Endothelial cell of hepatic sinusoid (primary cell): ENCODE measurements around the gene PDPK1.

ENCODE experiments used
- in situ Hi-C: cut with HindIII; loops from 2 replicates; pipeline ENCODE4 v1.10.0; 2017; ENCODE audit warnings: low sequenced_read_pairs

The PDPK1 gene

GRCh38 chr16:2505695-2506094 lies 32.1 kb upstream of the PDPK1 start:
- in situ Hi-C loops = loop anchor here (10.0 kb wide), 4 partner anchors 81 to 471 kb away; partner anchors contain the start of gene CCNF

- in situ Hi-C loops = loop anchor here (10.0 kb wide), 4 partner anchors 82 to 472 kb away; partner anchors contain the start of gene CCNF
Observed at GRCh38 chr16:2507052-2507659, 30.7 kb upstream of the PDPK1 start.

GRCh38 chr16:2507665-2508064 lies 30.2 kb upstream of the PDPK1 start:
- in situ Hi-C loops = loop anchor here (10.0 kb wide), 4 partner anchors 83 to 473 kb away; partner anchors contain the start of gene CCNF

GRCh38 chr16:2508722-2509400 lies 29.0 kb upstream of the PDPK1 start:
- in situ Hi-C loops = loop anchor here (10.0 kb wide), 4 partner anchors 84 to 474 kb away; partner anchors contain the start of gene CCNF

DNA sequence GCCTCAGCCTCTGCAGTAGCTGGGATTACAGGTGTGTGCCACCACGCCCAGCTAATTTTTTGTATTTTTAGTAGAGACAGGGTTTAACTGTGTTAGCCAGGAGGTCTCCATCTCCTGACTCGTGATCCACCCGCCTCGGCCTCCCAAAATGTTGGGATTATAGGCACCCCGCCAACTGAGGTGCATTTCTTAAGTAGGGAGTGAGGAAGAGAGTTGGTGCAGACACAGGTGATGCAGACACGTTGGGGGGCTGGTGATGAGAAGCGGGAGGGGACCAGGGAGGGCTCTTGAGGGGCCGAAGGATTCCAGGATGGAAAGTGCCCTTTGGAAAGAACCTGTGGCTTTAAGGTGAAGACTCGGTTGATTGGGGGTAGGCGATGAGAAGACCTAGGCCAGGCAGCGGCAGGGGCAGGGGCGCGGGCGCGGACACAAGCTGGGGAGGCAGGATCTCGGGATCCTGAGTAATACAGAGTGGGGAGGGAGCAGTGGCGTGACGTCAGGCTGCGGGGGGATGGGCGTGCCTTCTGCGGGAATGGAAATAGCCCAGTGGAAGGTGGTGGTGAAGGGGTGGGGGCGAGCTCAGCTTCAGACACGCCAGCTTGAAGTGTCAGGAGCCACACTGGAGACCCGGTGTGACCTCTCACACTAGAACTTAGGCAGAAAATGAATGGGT lies 26.6 kb upstream of the PDPK1 start:
- in situ Hi-C loops = no loop called here

DNA sequence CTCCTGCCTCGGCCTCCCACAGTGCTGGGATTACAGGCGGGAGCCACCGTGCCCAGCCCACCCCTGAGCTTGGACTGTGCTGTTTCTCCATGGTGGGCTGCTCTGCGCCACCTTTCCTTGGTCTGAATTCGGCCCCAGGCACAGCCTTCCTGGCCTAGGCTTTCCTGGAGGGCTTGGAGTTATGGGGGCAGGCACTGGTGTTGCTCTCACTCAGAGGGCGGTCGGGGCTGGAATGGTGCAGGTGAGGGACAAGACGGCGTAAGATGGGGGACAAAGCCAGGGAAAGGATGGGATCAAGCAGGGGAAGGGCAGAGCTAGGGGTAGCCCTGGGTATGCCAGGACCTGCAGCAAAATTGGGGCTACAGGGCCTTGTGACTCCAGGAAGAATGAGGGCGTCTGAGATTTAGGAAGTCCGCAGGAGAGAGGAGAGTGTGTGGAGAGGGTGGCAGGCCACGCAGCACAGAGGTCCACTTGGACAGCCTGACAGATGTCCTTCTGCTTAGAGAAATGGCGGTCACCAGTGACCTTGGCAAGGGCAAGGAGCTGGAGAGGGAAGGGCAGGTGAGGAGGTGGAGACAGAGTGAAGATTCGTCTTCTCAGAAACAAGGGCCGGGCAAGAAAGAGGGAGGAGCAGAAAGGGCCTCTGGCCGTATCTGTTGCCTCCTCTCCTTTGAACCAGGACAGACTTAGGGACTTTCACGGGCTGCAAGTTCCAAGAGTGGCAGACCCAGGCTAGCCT lies 25.7 kb upstream of the PDPK1 start:
- in situ Hi-C loops = no loop called here

GRCh38 chr16:2512735-2513404 lies 25.0 kb upstream of the PDPK1 start:
- in situ Hi-C loops = no loop called here

DNA sequence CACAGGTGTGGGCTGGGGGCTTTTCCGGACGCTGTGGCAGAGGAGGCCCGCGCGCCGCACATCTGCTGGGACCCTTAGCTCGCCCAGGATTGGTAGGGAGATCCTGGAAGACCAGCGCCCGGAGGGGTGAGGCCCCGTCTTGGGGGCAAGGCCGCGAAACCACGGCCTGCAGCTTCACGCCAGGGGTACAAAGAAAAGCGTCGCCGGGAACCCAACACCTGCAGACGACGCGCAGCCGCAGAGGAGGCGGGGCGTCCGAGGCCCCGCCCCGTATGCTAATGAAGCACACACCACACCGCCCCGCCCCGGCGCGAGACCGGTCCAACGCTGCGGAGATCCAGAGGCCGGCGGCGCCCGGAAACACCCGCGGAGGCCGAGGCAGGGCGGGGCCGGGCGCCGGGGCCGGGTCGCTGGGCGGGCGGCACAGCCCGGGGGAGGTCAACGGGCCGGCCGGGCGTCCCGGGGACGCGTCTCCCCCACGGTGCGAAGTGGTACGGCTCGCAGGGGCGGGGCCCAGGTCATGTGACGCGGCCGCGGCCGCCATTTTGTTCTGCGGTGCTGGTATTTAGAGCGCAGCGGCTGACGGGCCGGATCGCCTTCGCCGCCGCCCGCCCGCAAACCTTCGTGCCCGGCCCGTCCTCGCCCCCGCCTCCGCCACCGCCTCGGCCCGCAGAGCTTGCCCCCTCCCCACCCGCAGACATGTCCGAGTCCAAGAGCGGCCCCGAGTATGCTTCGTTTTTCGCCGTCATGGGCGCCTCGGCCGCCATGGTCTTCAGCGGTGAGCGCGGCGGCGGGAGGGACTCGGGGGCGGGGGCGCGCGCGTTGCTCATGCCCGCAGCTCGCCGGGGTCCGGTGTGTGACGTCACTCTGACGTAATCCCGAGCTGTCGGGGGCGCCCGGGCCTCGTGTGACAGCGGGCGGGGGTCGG lies 24.2 kb upstream of the PDPK1 start, which contains the start of gene ATP6V0C:
Gene ATP6V0C (plus strand): TSS at position 548 of the 928 bp plus-strand sequence. CDS start 152 bp downstream, at position 700.
- in situ Hi-C loops = no loop called here

- in situ Hi-C loops = no loop called here
Observed at GRCh38 chr16:2514333-2515179, 23.3 kb upstream of the PDPK1 start.

- in situ Hi-C loops = no loop called here
Observed at GRCh38 chr16:2515180-2515851, 22.5 kb upstream of the PDPK1 start.

DNA sequence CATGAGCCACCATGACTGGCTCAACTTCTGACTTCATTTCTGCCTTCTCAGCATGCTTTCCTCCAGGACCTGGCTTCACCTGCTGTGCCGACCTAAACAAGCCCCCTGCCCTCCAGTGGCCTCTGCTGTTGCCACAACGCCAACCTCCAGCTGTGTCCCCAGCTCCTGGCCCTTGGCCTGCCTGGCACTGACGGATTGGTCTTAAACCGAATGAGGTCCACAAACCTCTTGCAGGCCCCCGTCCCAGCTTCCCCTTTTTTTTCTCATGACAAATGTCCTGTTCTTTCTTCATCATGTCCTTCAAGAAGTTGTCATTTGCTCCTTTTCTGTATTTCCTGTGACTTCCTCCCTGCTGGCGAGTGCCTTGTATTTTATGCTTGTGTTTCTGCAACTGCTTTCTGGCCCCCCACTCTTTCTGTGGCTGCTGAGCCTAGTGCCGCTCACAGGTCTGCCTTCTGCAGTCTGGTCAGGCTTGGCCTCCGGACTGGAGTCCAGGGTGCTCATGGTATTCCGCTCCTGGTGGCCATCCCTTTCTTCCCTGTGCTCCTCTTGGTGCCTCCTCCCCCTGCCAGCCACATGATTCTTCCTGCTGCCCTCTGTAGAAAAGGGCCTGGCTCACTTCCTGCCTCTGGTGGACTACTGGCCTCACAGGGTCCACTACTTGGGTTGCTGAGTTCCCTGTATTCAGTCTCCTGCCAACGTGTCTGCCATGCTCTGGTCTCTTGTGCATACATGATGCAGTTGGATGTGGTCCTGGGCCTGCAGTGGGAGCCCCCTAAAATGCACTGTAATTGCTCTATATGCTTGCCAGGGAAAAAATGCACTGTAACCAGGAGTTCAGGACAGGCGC lies 21.2 kb upstream of the PDPK1 start:
- in situ Hi-C loops = no loop called here

DNA sequence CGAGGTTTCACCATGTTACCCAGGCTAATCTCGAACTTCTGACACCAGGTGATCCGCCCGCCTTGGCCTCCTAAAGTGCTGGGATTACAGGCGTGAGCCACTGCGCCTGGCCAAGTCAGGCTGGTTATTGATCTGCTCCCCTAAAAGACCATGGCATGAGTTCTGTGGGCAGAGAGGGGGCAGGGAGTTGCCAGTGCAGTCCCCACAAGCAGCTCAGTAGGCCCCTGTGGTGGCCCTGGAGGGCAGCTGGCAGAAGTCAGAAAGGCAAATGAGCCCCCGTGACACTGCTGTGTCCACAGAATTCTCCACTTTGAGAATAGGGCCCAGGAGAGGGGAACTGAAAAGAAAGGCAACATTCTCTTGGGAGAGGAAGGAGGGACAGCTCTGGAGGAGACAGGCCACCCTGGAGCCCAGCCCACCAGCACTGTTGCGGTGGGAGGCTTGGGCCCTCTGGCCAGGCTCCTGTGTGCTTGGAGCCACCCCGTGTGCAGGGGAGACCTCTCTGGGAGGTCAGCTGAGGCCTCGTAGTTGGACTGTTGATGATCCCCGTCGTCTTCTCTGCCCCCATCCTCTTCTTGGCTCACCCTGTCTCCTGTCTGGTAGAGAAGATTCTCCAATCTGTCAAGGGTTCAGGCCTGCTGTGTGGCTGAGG lies 19.7 kb upstream of the PDPK1 start:
- in situ Hi-C loops = no loop called here

- in situ Hi-C loops = no loop called here
Observed at GRCh38 chr16:2518823-2519710, 18.8 kb upstream of the PDPK1 start.

GRCh38 chr16:2519711-2520080 lies 18.1 kb upstream of the PDPK1 start:
- in situ Hi-C loops = no loop called here

DNA sequence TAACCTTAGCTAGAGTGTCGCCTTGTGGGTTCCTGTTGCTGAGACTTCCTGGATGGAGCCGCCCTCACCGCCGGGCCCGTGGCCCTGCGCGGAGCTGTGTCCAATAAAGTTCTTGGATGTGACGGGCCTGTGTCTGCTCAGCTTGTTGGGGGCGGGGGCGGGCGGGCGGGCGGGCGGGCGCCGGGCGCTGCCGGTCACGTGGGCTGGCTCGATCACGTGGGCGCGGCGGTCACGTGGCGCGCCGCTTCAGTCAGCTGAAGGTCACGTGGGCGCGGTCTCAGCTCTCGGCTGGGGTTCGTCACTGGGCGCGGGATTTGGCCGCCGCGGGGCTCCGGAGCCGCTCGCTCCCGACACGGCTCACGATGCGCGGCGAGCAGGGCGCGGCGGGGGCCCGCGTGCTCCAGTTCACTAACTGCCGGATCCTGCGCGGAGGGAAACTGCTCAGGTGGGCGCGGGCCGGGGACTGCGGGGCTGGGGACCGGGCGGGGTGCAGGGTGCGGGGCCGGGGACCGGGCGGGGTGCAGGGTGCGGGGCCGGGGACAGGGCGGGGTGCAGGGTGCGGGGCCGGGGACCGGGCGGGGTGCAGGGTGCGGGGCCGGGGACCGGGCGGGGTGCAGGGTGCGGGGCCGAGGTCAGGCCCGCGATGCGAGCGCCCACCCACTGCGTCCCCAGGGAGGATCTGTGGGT lies 17.6 kb upstream of the PDPK1 start, which contains the start of gene AMDHD2:
Gene AMDHD2 (plus strand): TSS at position 275 of the 687 bp plus-strand sequence. CDS start 88 bp downstream, at position 363.
- in situ Hi-C loops = no loop called here
